HepG2 (cell line): ENCODE results near the gene SLC2A4. TPM values are rescaled to one million over a fixed set of nuclear protein-coding genes. Genes with fewer than 3 reads are reported as not detected.

Source experiments
- AKAP8 ChIP-seq: sonication (generic); formaldehyde crosslinking; IDR thresholded peaks from 2 replicates; pipeline ENCODE4 v1.5.1; 2020; ENCODE audit warnings: mild to moderate bottlenecking, missing genetic modification reagents
- GZF1 ChIP-seq: sonication (generic); formaldehyde crosslinking; IDR thresholded peaks from 2 replicates; pipeline ENCODE4 v1.5.1; 2020; ENCODE audit warnings: mild to moderate bottlenecking, missing genetic modification reagents
- HMG20B ChIP-seq: conservative IDR thresholded peaks from 2 replicates; pipeline ENCODE4 v1.6.1; 2016; ENCODE audit warnings: missing genetic modification reagents, missing compliant biosample characterization
- IKZF4 ChIP-seq: sonication (generic); formaldehyde crosslinking; IDR thresholded peaks from 2 replicates; pipeline ENCODE4 v1.5.1; 2020; ENCODE audit warnings: borderline replicate concordance, mild to moderate bottlenecking, low read depth, missing genetic modification reagents; ENCODE audit errors: not compliant biosample characterization
- KMT2B ChIP-seq: IDR thresholded peaks from 2 replicates; pipeline ENCODE4 v1.6.1; 2016; ENCODE audit warnings: missing genetic modification reagents, missing compliant biosample characterization
- MEIS1 ChIP-seq: sonication (generic); formaldehyde crosslinking; IDR thresholded peaks from 2 replicates; pipeline ENCODE4 v1.9.0; 2021; ENCODE audit warnings: mild to moderate bottlenecking, missing genetic modification reagents, moderate library complexity, borderline replicate concordance
- MNT ChIP-seq: fragments of 450-650 bp; IDR thresholded peaks from 2 replicates; pipeline ENCODE4 v1.6.1; 2016
- MTERF4 ChIP-seq: sonication (generic); formaldehyde crosslinking; IDR thresholded peaks from 2 replicates; pipeline ENCODE4 v1.8.0; 2023; ENCODE audit warnings: mild to moderate bottlenecking, missing genetic modification reagents
- PAF1 ChIP-seq: IDR thresholded peaks from 2 replicates; pipeline ENCODE4 v1.6.1; 2016; ENCODE audit warnings: missing genetic modification reagents, missing compliant biosample characterization
- REPIN1 ChIP-seq: sonication (generic); formaldehyde crosslinking; IDR thresholded peaks from 2 replicates; pipeline ENCODE4 v1.8.0; 2022; ENCODE audit warnings: missing genetic modification reagents, low read depth, mild to moderate bottlenecking, borderline replicate concordance
- SP1 ChIP-seq, 2 experiments: fragments of 450-650 bp in 1 of 2; sonication (generic) in 1 of 2; formaldehyde crosslinking in 1 of 2; IDR thresholded peaks; 2 replicates each; pipeline versions ENCODE4 v1.4.0 to v1.6.1; 2016 to 2020; ENCODE audit warnings: missing genetic modification reagents in 1 of 2
- TP53 ChIP-seq: sonication (generic); formaldehyde crosslinking; conservative IDR thresholded peaks from 2 replicates; pipeline ENCODE4 v1.4.0; 2020; ENCODE audit warnings: missing genetic modification reagents
- YEATS2 ChIP-seq: sonication (generic); formaldehyde crosslinking; IDR thresholded peaks from 2 replicates; pipeline ENCODE4 v1.4.0; 2020; ENCODE audit warnings: missing genetic modification reagents, borderline replicate concordance
- ZFP36L2 ChIP-seq: sonication (generic); formaldehyde crosslinking; IDR thresholded peaks from 2 replicates; pipeline ENCODE4 v1.4.0; 2020; ENCODE audit warnings: missing genetic modification reagents
- ZNF10 ChIP-seq: sonication (generic); formaldehyde crosslinking; IDR thresholded peaks from 2 replicates; pipeline ENCODE4 v1.4.0; 2020; ENCODE audit warnings: mild to moderate bottlenecking, low read depth, missing genetic modification reagents, borderline replicate concordance
- ZNF333 ChIP-seq: sonication (generic); formaldehyde crosslinking; IDR thresholded peaks from 2 replicates; pipeline ENCODE4 v1.4.0; 2020; ENCODE audit warnings: mild to moderate bottlenecking, missing genetic modification reagents, borderline replicate concordance
- ZNF496 ChIP-seq: sonication (generic); formaldehyde crosslinking; IDR thresholded peaks from 2 replicates; pipeline ENCODE4 v1.8.1; 2023; ENCODE audit warnings: mild to moderate bottlenecking, moderate library complexity, missing genetic modification reagents; ENCODE audit not compliant: insufficient replicate concordance
- ZNF558 ChIP-seq: sonication (generic); formaldehyde crosslinking; IDR thresholded peaks from 2 replicates; pipeline ENCODE4 v1.9.0; 2022; ENCODE audit warnings: mild to moderate bottlenecking, missing genetic modification reagents, borderline replicate concordance
- ZNF780A ChIP-seq: sonication (generic); formaldehyde crosslinking; IDR thresholded peaks from 2 replicates; pipeline ENCODE4 v1.8.0; 2022; ENCODE audit warnings: mild to moderate bottlenecking, missing genetic modification reagents, moderate library complexity
- ZSCAN9 ChIP-seq: IDR thresholded peaks from 2 replicates; pipeline ENCODE4 v1.6.1; 2016; ENCODE audit warnings: borderline replicate concordance
- ZZZ3 ChIP-seq: sonication (generic); formaldehyde crosslinking; IDR thresholded peaks from 2 replicates; pipeline ENCODE4 v1.4.0; 2020; ENCODE audit warnings: missing genetic modification reagents, mild to moderate bottlenecking, borderline replicate concordance
- polyA plus RNA-seq, 8 experiments: library from polyadenylated mRNA; depleted of rRNA in 3 of 8; stranded (reverse) in 7 of 8; unstranded in 1 of 8; fragments of >200 nt; fragmentation: Illumina TruSeq in 4 of 8; extraction: Trizol in 4 of 8; gene quantifications; 2 replicates each; pipeline versions ENCODE4 v1.2.1 to v1.2.3, GENCODE V29; 2011 to 2016; ENCODE audit warnings: low read depth in 4 of 8, missing spikeins in 1 of 8, mixed read lengths in 1 of 8; ENCODE audit not compliant: insufficient read depth in 1 of 8
- total RNA-seq, 5 experiments: library from RNA; depleted of rRNA; stranded (reverse); fragments of >200 nt; fragmentation: Illumina TruSeq; extraction: Trizol; gene quantifications; 2 replicates each; pipeline ENCODE4 v1.2.3, GENCODE V29; 2016; ENCODE audit warnings: low read depth in 1 of 5
- TF ChIP-seq, protein P1 (sequence below): sonication (generic); formaldehyde crosslinking; IDR thresholded peaks from 2 replicates; pipeline ENCODE4 v1.8.0; 2022; ENCODE audit warnings: mild to moderate bottlenecking, missing genetic modification reagents, borderline replicate concordance

SLC2A4 gene
- total and polyA plus RNA-seq, 2 of the 13 experiments (the other 11 are each of a cell fraction or from before 2014, with no cell fraction given) = 4.9 to 5.8 TPM

- TF ChIP-seq MTERF4 (CRISPR knock-in tag) = 0 out of 2 replicates have a peak, but pooled peaks have one; percentile 47
- TF ChIP-seq ZSCAN9 (CRISPR knock-in tag) = peak; percentile 72; the same call in 1 of the 2 replicates
- TF ChIP-seq ZZZ3 (CRISPR knock-in tag) = 0 out of 2 replicates have a peak, but pooled peaks have one; percentile 70
- TF ChIP-seq GZF1 (CRISPR knock-in tag) = no peak
- TF ChIP-seq ZNF10 (CRISPR knock-in tag) = no peak
- TF ChIP-seq ZNF558 (CRISPR knock-in tag) = no peak
- TF ChIP-seq ZNF333 (CRISPR knock-in tag) = no peak
- TF ChIP-seq MEIS1 = peak; percentile 64; the same call in 1 of the 2 replicates
- TF ChIP-seq, protein P1, sequence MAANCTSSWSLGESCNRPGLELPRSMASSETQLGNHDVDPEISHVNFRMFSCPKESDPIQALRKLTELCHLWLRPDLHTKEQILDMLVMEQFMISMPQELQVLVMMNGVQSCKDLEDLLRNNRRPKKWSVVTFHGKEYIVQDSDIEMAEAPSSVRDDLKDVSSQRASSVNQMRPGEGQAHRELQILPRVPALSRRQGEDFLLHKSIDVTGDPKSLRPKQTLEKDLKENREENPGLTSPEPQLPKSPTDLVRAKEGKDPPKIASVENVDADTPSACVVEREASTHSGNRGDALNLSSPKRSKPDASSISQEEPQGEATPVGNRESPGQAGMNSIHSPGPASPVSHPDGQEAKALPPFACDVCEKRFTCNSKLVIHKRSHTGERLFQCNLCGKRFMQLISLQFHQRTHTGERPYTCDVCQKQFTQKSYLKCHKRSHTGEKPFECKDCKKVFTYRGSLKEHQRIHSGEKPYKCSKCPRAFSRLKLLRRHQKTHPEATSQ (CRISPR knock-in tag) = no peak
- TF ChIP-seq SP1 (IDR thresholded peaks at IDR 0.05) = no peak
- peak; percentile 99 for TF ChIP-seq SP1 (CRISPR knock-in tag; IDR thresholded peaks at IDR 0.05)
- TF ChIP-seq ZFP36L2 = no peak
- no peak for TF ChIP-seq ZNF780A (CRISPR knock-in tag)
- TF ChIP-seq ZNF496 (CRISPR knock-in tag) = no peak
- peak; percentile 50; the same call in 1 of the 2 replicates for TF ChIP-seq KMT2B (CRISPR knock-in tag)
- no peak; the same call in 1 of the 2 replicates for TF ChIP-seq HMG20B (CRISPR knock-in tag)
- TF ChIP-seq AKAP8 (CRISPR knock-in tag) = peak; percentile 78
- no peak for TF ChIP-seq IKZF4
- no peak for TF ChIP-seq REPIN1 (CRISPR knock-in tag)
- peak; percentile 76 for TF ChIP-seq MNT
- TF ChIP-seq YEATS2 (CRISPR knock-in tag) = peak; percentile 92
- no peak for TF ChIP-seq TP53 (CRISPR knock-in tag)
- TF ChIP-seq PAF1 = peak; percentile 91
Measured at GRCh38 chr17:7242717-7243452, 38.6 kb upstream of the SLC2A4 start (continued).
